ENCODE data around the gene TEC.

Gene TEC

DNA sequence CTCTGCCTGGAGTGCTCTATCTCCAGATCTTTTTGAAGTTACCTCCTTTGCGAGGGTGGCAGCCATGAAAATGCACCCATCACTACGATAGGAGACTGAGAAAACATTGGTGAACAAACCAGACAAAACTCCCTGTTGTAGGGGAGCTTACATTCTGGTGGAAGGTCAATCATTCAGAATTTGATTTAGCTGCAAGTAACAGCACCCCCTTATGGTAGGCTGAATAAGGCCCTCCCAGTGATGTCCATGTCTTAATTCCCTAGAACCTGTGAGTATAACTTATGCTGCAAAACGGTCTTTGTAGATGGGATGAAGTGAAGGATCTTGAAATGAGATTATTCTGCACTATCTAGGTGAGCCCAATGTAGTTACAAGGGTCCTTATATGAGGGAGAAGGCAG is 5.6 kb upstream of the TEC start:
- TF ChIP-seq EZH2 (IDR thresholded peaks at IDR 0.05) = no peak
- Histone ChIP-seq H3K9ac (ENCODE audit: insufficient read length) (no peak overlapping the region), H3K36me3 (ENCODE audit: insufficient read depth, low read length) (no peaks in the 10 kb centered on the region), H3K9me3 (ENCODE audit: low read depth, low read length) (no peaks in the 10 kb centered on the region), H3K27ac (no peak overlapping the region), H3K4me3 (no peak overlapping the region)
- DNase-seq (ENCODE audit: low read depth, low spot score) = no peak

DNA sequence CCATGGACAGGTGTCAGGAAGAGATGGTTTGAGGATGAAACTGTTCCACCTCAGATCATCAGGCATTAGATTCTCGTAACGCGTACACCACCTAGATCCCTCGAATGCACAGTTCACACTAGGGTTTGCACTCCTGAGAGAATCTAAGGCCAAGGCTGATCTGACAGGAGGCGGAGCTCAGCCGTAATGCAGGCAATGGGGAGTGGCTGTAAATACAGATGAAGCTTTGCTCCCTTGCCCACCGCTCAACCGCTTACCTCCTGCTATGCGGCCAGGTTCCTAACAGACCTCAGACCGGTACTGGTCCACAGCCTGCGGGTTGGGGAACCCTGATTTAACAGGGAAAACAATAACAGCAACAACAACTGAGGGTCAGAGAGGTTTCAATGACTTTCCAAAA is 2.0 kb upstream of the TEC start:
- no peak overlapping the region for H3K27ac ChIP-seq
- no peak for DNase-seq (ENCODE audit: low read depth, low spot score)
- no peaks in the 10 kb centered on the region for H3K36me3 ChIP-seq (ENCODE audit: insufficient read depth, low read length)
- H3K9me3 ChIP-seq (ENCODE audit: low read depth, low read length) = no peaks in the 10 kb centered on the region
- TF ChIP-seq FOXP2 (optimal IDR thresholded peaks at IDR 0.05; ENCODE audit: control extremely low read depth, extremely low read length, insufficient read depth) (no peak), EZH2 (IDR thresholded peaks at IDR 0.05) (no peak), POLR2AphosphoS5 (IDR thresholded peaks at IDR 0.05; ENCODE audit: borderline replicate concordance, low read depth, low read length) (no peak)
- no peak overlapping the region for H3K9ac ChIP-seq (ENCODE audit: insufficient read length)
- H3K4me3 ChIP-seq = no peak overlapping the region

DNA sequence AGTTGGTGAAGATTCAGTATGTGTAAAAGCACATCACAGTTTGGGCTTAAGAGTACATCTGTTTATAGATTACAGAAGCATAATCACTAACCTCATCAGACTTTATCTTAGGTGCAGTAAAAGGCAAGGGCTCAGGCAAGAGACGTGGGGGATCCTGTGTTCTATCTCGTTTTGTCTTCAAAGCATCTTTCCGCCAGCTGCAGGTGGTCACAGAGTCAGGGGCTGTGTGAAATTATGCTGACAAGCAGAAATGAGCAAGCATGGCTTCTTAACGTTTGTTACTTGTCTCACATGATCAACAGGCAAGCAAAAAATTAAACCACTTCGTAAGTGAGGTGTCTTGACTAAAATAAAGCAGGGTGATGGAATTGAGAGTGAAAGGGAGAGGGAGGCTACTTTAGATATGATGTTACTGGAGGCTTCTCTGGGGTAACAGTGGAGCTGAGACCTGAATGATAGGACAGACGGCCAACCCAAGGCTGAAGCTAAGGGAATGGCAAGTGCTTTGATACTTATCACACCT is 1.4 kb upstream of the TEC start:
- Histone ChIP-seq H3K9ac (ENCODE audit: insufficient read length) (no peak overlapping the region), H3K27ac (no peak overlapping the region), H3K4me3 (no peak overlapping the region), H3K9me3 (ENCODE audit: low read depth, low read length) (no peaks in the 10 kb centered on the region), H3K36me3 (ENCODE audit: insufficient read depth, low read length) (no peaks in the 10 kb centered on the region)
- TF ChIP-seq FOXP2 (optimal IDR thresholded peaks at IDR 0.05; ENCODE audit: control extremely low read depth, extremely low read length, insufficient read depth) (no peak), EZH2 (IDR thresholded peaks at IDR 0.05) (no peak), POLR2AphosphoS5 (IDR thresholded peaks at IDR 0.05; ENCODE audit: borderline replicate concordance, low read depth, low read length) (no peak)
- DNase-seq (ENCODE audit: low read depth, low spot score) = no peak

DNA sequence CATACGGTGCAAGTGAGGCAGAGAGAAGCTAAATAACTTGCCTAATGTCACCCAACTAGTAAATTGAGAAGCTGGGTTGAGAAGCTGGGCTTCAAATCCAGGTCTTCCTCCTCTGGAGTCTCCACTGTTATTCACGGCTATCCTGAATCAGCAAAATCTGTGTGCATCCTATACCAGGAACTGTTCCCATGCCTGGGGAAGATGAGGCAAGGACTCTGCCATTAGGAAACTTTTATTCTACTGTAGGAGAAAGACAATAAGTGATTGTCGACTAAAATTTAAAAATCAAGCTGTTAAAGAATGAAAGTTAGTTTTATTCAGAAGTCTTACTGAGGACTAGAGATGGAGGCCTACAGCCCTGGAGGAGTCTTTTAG is 872 bp upstream of the TEC start:
- no peak for TF ChIP-seq POLR2AphosphoS5 (IDR thresholded peaks at IDR 0.05; ENCODE audit: borderline replicate concordance, low read depth, low read length)
- TF ChIP-seq EZH2 (IDR thresholded peaks at IDR 0.05) = no peak
- no peak for TF ChIP-seq FOXP2 (optimal IDR thresholded peaks at IDR 0.05; ENCODE audit: control extremely low read depth, extremely low read length, insufficient read depth)
- no peaks in the 10 kb centered on the region for H3K9me3 ChIP-seq (ENCODE audit: low read depth, low read length)
- no peak overlapping the region for H3K4me3 ChIP-seq
- H3K27ac ChIP-seq = no peak overlapping the region
- H3K9ac ChIP-seq (ENCODE audit: insufficient read length) = no peak overlapping the region
- no peak for DNase-seq (ENCODE audit: low read depth, low spot score)
- no peaks in the 10 kb centered on the region for H3K36me3 ChIP-seq (ENCODE audit: insufficient read depth, low read length)

DNA sequence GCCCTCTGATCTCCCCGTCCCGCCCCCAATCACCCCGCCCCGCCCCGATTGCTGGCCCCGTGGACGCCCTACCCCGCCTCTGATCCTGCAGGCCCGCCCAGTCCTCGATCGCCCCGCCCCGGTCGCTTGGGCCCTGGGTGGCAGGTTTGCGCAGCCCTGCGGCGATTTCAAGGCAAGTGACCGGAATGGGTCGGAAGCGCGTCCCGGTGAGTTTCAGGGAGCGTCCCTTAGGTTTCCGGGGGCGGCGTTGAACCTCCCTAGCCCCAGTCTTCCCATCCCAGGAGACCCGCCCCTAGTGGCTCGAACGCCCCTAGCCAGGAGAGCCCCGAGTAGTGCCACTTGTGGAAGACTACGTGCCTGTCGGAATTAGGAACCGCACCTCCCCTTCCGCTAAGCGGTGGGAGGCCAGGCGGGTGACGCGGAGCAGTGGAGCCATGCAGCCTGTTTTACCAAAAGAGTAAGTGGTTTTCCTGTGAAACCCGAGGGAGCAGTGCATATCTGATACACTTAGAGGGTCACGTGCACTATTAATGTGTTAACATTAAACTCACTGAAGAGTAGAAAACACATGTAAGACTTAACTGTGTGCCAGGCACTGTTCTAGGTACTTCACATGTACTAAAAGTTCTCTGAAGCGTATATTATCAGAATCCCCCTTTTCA is 354 bp upstream of the TEC start:
- Histone ChIP-seq H3K9me3 (ENCODE audit: low read depth, low read length) (no peaks in the 10 kb centered on the region), H3K9ac (ENCODE audit: insufficient read length) (no peak overlapping the region), H3K27ac (no peak overlapping the region), H3K4me3 (peak overlapping the region; percentile 80), H3K36me3 (ENCODE audit: insufficient read depth, low read length) (no peaks in the 10 kb centered on the region)
- no peak for DNase-seq (ENCODE audit: low read depth, low spot score)
- TF ChIP-seq FOXP2 (optimal IDR thresholded peaks at IDR 0.05; ENCODE audit: control extremely low read depth, extremely low read length, insufficient read depth) = no peak
- no peak for TF ChIP-seq EZH2 (IDR thresholded peaks at IDR 0.05)
- no peak; the same call in 1 of the 2 replicates for TF ChIP-seq POLR2AphosphoS5 (IDR thresholded peaks at IDR 0.05; ENCODE audit: borderline replicate concordance, low read depth, low read length)

DNA sequence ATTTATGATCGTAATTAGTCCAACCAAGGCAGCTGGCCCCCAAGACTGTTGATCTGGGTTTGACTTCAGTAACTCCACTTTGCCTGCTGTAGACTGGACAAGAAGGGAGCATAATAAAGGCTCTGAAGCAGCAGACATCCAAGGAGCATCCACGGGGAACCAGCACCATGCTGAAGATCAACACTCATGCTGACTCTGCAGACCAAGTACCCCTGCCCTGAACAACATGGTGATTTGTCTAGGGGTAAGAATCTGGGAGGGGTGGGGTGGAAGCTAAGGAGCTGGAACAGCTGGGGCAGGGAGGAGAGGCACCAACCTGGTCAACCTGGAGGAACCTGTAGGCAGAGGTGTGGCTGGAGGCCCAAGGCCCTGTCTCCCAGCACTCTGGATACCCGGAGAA is 2.1 kb downstream of the TEC start:
- H3K27ac ChIP-seq = no peak overlapping the region
- no peak overlapping the region for H3K9ac ChIP-seq (ENCODE audit: insufficient read length)
- DNase-seq (ENCODE audit: low read depth, low spot score) = no peak
- H3K4me3 ChIP-seq = no peak overlapping the region
- H3K36me3 ChIP-seq (ENCODE audit: insufficient read depth, low read length) = no peaks in the 10 kb centered on the region
- TF ChIP-seq POLR2AphosphoS5 (IDR thresholded peaks at IDR 0.05; ENCODE audit: borderline replicate concordance, low read depth, low read length) = no peak
- H3K9me3 ChIP-seq (ENCODE audit: low read depth, low read length) = no peaks in the 10 kb centered on the region

DNA sequence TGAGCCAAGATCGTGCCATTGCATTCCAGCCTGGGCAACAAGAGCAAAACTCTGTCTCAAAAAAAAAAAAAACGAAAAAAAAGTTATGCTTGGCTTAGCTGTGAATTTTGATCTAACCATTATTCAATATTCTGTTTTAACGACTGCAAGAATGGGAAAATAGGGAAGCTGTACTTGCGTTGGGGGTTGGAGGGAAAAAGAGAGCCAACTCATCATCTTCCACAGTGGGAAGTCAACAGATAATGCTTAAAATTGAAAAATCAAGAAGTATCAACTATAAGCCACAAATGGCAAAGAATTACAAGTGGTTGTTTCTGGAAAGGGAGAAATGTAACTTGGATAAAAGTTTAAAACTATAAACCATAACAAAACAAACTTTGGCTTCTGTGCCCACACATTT is 2.9 kb downstream of the TEC start:
- Histone ChIP-seq H3K27ac (no peak overlapping the region), H3K9me3 (ENCODE audit: low read depth, low read length) (no peaks in the 10 kb centered on the region), H3K9ac (ENCODE audit: insufficient read length) (no peak overlapping the region), H3K4me3 (no peak overlapping the region), H3K36me3 (ENCODE audit: insufficient read depth, low read length) (no peaks in the 10 kb centered on the region)
- no peak for TF ChIP-seq FOXP2 (optimal IDR thresholded peaks at IDR 0.05; ENCODE audit: control extremely low read depth, extremely low read length, insufficient read depth)
- TF ChIP-seq EZH2 (IDR thresholded peaks at IDR 0.05) = no peak
- TF ChIP-seq POLR2AphosphoS5 (IDR thresholded peaks at IDR 0.05; ENCODE audit: borderline replicate concordance, low read depth, low read length) = no peak
- DNase-seq (ENCODE audit: low read depth, low spot score) = no peak

DNA sequence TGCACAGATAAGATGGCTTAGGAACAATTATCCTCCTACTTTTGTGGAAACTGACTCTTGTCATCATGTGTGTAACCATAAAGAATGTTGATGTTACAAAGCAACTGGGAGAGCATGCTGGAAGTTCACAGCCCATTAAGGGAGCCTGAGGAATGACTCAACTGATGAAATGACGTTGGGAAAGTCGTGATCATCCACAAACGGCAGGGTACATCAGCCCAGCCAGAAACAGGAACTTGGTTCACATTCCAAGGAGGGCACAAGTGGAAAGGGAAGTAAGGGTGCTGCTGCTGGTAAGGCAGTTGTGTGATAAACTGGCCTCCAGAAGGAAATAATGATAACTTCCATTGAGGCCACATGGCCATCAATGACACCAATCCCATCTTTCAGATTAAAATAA is 6.7 kb downstream of the TEC start:
- DNase-seq (ENCODE audit: low read depth, low spot score) = no peak
- no peaks in the 10 kb centered on the region for H3K9me3 ChIP-seq (ENCODE audit: low read depth, low read length)
- no peak overlapping the region for H3K9ac ChIP-seq (ENCODE audit: insufficient read length)
- no peak overlapping the region for H3K4me3 ChIP-seq
- no peak overlapping the region for H3K27ac ChIP-seq
- H3K36me3 ChIP-seq (ENCODE audit: insufficient read depth, low read length) = no peaks in the 10 kb centered on the region
- no peak for TF ChIP-seq FOXP2 (optimal IDR thresholded peaks at IDR 0.05; ENCODE audit: control extremely low read depth, extremely low read length, insufficient read depth)
- TF ChIP-seq POLR2AphosphoS5 (IDR thresholded peaks at IDR 0.05; ENCODE audit: borderline replicate concordance, low read depth, low read length) = no peak
- TF ChIP-seq EZH2 (IDR thresholded peaks at IDR 0.05) = no peak

DNA sequence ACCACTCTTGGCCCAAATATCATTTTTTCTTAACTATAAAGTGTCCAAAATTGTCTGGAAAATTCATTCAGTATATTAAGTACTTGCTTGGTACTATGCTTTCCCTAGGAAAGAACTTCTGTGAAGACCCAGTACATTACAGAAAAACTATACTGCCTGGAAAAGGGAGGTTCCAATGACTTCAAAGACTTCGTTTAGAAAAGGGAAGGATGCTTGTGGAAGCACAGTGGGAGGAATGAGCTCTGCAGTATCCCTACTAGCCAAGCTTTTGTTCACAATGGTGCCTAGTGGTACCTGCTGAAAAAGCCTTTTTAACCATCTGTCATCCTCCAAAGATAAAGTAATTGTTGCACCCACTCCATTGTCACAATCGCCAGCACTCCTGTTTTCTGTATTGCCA is 7.2 kb downstream of the TEC start:
- TF ChIP-seq POLR2AphosphoS5 (IDR thresholded peaks at IDR 0.05; ENCODE audit: borderline replicate concordance, low read depth, low read length) (no peak), FOXP2 (optimal IDR thresholded peaks at IDR 0.05; ENCODE audit: control extremely low read depth, extremely low read length, insufficient read depth) (no peak), EZH2 (IDR thresholded peaks at IDR 0.05) (no peak)
- H3K4me3 ChIP-seq = no peak overlapping the region

More for the DNA sequence above, 7.2 kb downstream of the TEC start:
- Histone ChIP-seq H3K27ac (no peak overlapping the region), H3K9ac (ENCODE audit: insufficient read length) (no peak overlapping the region), H3K9me3 (ENCODE audit: low read depth, low read length) (no peaks in the 10 kb centered on the region), H3K36me3 (ENCODE audit: insufficient read depth, low read length) (no peaks in the 10 kb centered on the region)
- DNase-seq (ENCODE audit: low read depth, low spot score) = no peak
